Common myeloid progenitor, CD34-positive (primary cell): ENCODE data around the gene TM6SF1.
A peak's percentile ranks its signal among the peaks of the same experiment; 100 is the strongest.
"Not testable (repeated sequence)": the region's sequence is repeated elsewhere in the genome, so short reads cannot be mapped to it uniquely, and the experiment has no call there.

Source experiments
- CTCF ChIA-PET: fragments of 350-600 bp; sonication (Branson Sonifier 250); formaldehyde crosslinking; loops from one replicate; lab custom pipeline; 2021; ENCODE audit warnings: antibody characterized with exemption; lab: Charles Lee
- POLR2A ChIA-PET: fragments of 350-600 bp; sonication (Branson Sonifier 250); formaldehyde crosslinking; loops from one replicate; lab custom pipeline; 2021; ENCODE audit warnings: antibody characterized with exemption; lab: Charles Lee
- DNase-seq, 3 donors: peaks; one replicate each; pipeline versions ENCODE4 v3.0.0 to v3.0.0-alpha.2; 2013
- H3K27ac ChIP-seq, 2 experiments: 1 replicate in 1 of 2; 2 replicates in 1 of 2; pipeline ENCODE4 v1.7.0; 2013; ENCODE audit warnings: inconsistent platforms in 2 of 2, low read length in 2 of 2, mild to moderate bottlenecking in 2 of 2, low read depth in 1 of 2, moderate library complexity in 1 of 2; ENCODE audit not compliant: severe bottlenecking in 2 of 2, insufficient read depth in 1 of 2, poor library complexity in 1 of 2
- H3K27me3 ChIP-seq, 5 experiments: replicated peaks in 2 of 5; 1 replicate in 3 of 5; 2 replicates in 2 of 5; pipeline versions ENCODE4 v1.6.1 to v1.7.0; 2013; ENCODE audit warnings: low read length in 4 of 5, mild to moderate bottlenecking in 2 of 5, moderate library complexity in 2 of 5, inconsistent platforms in 1 of 5; ENCODE audit not compliant: insufficient read depth in 5 of 5, control insufficient read depth in 4 of 5
- H3K36me3 ChIP-seq, 4 experiments: 1 replicate in 2 of 4; 2 replicates in 2 of 4; pipeline versions ENCODE4 v1.6.1 to v1.7.0; 2013; ENCODE audit warnings: low read length in 3 of 4, control low read depth in 1 of 4, mild to moderate bottlenecking in 1 of 4; ENCODE audit not compliant: control insufficient read depth in 4 of 4, insufficient read depth in 4 of 4
- H3K4me1 ChIP-seq, 4 experiments: 1 replicate in 3 of 4; 2 replicates in 1 of 4; pipeline versions ENCODE4 v1.6.1 to v1.7.1; 2013; ENCODE audit warnings: low read length in 3 of 4, mild to moderate bottlenecking in 3 of 4, control low read depth in 1 of 4, inconsistent platforms in 1 of 4, moderate library complexity in 1 of 4; ENCODE audit not compliant: control insufficient read depth in 4 of 4, insufficient read depth in 4 of 4; ENCODE audit errors: control extremely low read depth in 1 of 4
- H3K4me3 ChIP-seq, 7 experiments: 1 replicate in 4 of 7; 2 replicates in 3 of 7; pipeline versions ENCODE4 v1.5.1 to v1.7.0; 2013; ENCODE audit warnings: mild to moderate bottlenecking in 7 of 7, low read length in 6 of 7, moderate library complexity in 6 of 7, inconsistent platforms in 2 of 7, low read depth in 2 of 7, control low read depth in 1 of 7; ENCODE audit not compliant: insufficient read depth in 4 of 7, control insufficient read depth in 1 of 7; ENCODE audit errors: extremely low read depth in 1 of 7
- H3K9me3 ChIP-seq, 5 experiments: 1 replicate in 4 of 5; 2 replicates in 1 of 5; pipeline versions ENCODE4 v1.6.1 to v1.7.1; 2013; ENCODE audit warnings: low read length in 4 of 5, mild to moderate bottlenecking in 2 of 5, inconsistent platforms in 1 of 5, low read depth in 1 of 5, moderate library complexity in 1 of 5; ENCODE audit not compliant: control insufficient read depth in 4 of 5, insufficient read depth in 2 of 5; ENCODE audit errors: control extremely low read depth in 1 of 5
- WGBS: methylation state at CpG from one replicate; pipeline ENCODE4 v1.1.5; 2013; ENCODE audit not compliant: insufficient coverage; 5-methylcytosine and 5-hydroxymethylcytosine counted together

The TM6SF1 gene

DNA sequence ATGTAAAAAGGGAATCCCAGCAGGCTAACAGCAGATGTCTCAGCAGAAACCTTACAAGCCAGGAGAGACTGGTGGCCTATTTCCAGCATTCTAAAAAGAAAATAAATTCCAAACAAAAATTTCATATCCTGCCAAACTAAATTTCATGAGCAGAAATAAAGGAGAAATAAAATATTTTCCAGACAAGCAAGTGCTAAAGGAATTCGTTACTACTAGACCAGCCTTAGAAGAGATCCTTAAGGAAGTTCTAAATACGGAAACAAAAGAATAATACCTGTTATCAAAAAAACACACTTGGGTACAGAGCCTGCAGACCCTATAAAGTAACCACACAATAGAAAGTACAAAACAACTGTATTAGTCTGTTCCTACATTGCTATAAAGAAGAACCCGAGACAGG, 58.8 kb downstream of the TM6SF1 start:
- POLR2A ChIA-PET: no interaction called here
- Histone ChIP-seq H3K4me3 (no peak overlapping the region), H3K9me3 (peaks cover 0 to 42% (median 10%) of the 10 kb centered on the region in 5 experiments), H3K36me3 (peaks cover 0 to 13% (median 4%) of the 10 kb centered on the region in 4 experiments), H3K27ac (no peak overlapping the region), H3K4me1 (peaks cover 0 to 17% (median 0%) of the 10 kb centered on the region in 4 experiments), H3K27me3 (no peaks in the 10 kb centered on the region)
- CTCF ChIA-PET: no interaction called here
- 80% methylated on average over 1 of the region's 3 CpGs for WGBS
- peak; percentile 5 to 34 (median 22) for DNase-seq

DNA sequence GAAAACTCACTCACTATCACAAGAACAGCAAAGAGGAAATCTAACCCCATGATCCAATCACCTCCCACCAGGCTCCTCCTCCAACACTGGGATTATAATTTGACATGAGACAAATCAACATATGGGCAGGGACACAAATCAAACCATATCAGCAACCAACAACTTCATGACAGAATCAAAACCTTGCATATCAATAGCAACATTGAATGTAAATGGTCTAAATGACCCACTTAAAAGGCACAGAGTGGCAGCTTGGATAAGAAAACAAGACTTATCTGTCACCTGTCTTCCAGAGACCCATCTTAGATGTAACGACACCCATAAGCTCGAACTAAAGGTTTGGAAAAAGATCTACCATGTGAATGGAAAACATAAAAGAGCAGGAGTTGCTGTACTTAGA, 59.4 kb downstream of the TM6SF1 start:
- 100% methylated on average over 2 of the region's 2 CpGs for WGBS

DNA sequence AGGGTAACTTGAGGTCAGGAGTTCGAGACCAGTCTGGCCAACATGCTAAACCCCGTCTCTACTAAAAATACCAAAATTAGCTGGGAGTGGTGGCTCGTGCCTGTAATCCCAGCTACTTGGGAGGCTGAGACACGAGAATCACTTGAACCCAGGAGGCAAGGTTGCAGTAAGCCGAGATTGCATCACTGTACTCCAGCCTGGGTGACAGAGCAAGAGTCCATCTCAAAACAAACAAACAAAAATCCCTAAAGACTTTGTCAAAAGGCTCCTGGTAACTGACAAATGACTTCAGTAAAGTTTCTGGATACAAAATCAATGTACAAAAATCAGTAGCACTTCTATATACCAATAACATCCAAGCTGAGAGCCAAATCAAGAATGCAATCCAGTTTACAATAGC, 62.1 kb downstream of the TM6SF1 start:
- H3K36me3 ChIP-seq, POLR2A ChIA-PET, H3K27ac ChIP-seq, H3K27me3 ChIP-seq, CTCF ChIA-PET, DNase-seq, H3K4me1 ChIP-seq, H3K4me3 ChIP-seq: not testable (repeated sequence)
- 95% methylated on average over 4 of the region's 5 CpGs for WGBS
- H3K9me3 ChIP-seq: peaks cover 0 to 39% (median 10%) of the 10 kb centered on the region in 5 experiments

More for the DNA sequence above, 59.4 kb downstream of the TM6SF1 start:
- CTCF ChIA-PET: no interaction called here
- H3K27ac ChIP-seq: no peak overlapping the region
- peaks cover 0 to 12% (median 4%) of the 10 kb centered on the region in 4 experiments for H3K36me3 ChIP-seq
- POLR2A ChIA-PET: no interaction called here
- no peaks in the 10 kb centered on the region for H3K27me3 ChIP-seq
- DNase-seq: no peak
- peaks cover 0 to 42% (median 10%) of the 10 kb centered on the region in 5 experiments for H3K9me3 ChIP-seq
- H3K4me1 ChIP-seq: peaks cover 0 to 17% (median 0%) of the 10 kb centered on the region in 4 experiments
- H3K4me3 ChIP-seq: no peak overlapping the region

DNA sequence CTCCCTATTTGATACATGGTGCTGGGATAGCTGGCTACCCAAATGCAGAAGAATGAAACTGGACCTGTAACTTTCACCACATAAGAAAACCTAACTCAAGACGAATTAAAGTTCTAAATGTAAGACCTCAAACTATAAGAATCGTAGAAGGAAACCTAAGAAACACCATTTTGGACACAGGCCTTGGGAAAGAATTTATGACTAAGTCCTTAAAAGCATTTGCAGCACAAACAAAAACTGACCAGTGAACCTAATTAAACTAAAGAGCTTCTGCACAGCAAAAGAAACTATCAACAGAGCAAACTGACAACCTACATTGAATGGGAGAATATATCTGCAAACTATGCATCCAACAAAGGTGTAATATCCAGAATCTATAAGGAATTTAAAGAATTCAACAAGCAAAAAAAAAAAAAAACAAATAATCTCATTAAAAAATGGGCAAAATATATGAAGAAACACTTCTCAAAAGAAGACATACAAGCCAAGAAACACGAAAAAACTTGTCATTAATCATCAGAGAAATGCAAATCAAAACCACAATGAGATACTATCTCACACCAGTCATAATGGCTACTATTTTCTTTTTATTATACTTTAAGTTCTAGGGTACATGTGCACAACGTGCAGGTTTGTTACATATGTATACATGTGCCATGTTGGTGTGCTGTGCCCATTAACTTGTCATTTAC, 63.2 kb downstream of the TM6SF1 start:
- 100% methylated on average over 2 of the region's 4 CpGs for WGBS
- Histone ChIP-seq H3K27me3 (no peaks in the 10 kb centered on the region), H3K27ac (no peak overlapping the region), H3K36me3 (peaks cover 0 to 3% (median under 1%) of the 10 kb centered on the region in 4 experiments), H3K4me3 (no peak overlapping the region), H3K9me3 (peaks cover 0 to 29% (median 5%) of the 10 kb centered on the region in 5 experiments), H3K4me1 (no peaks in the 10 kb centered on the region)
- ChIA-PET POLR2A (no interaction called here), CTCF (no interaction called here)
- peak in 1 of 3 donors; percentile 17 for DNase-seq

DNA sequence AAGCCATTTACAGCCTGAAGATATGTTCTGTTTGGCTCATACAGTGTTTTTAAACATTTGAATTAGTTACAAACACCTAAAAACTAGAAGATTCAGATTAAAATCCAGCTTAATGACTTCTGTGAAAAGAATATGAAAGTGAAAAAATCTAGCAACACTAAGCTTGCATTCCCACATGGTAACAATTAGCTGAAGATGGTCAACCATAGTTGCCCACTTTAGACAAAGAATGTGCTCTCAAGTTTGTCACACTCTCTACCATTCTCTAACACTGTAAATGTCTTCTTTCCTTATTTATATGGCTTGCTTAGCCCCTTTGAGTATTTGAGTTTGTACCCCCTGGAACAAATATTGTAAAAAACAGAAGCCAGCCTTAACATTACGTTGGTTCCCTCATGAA, 67.4 kb downstream of the TM6SF1 start:
- ChIA-PET CTCF (no interaction called here), POLR2A (no interaction called here)
- no peaks in the 10 kb centered on the region for H3K4me1 ChIP-seq
- H3K4me3 ChIP-seq: no peak overlapping the region
- peaks cover 0 to 3% (median under 1%) of the 10 kb centered on the region in 4 experiments for H3K36me3 ChIP-seq
- no peaks in the 10 kb centered on the region for H3K27me3 ChIP-seq
- H3K27ac ChIP-seq: no peak overlapping the region
- WGBS: no CpG with 5 or more reads among the region's 1 CpG
- no peak for DNase-seq
- H3K9me3 ChIP-seq: peaks cover 0 to 7% (median 0%) of the 10 kb centered on the region in 5 experiments

DNA sequence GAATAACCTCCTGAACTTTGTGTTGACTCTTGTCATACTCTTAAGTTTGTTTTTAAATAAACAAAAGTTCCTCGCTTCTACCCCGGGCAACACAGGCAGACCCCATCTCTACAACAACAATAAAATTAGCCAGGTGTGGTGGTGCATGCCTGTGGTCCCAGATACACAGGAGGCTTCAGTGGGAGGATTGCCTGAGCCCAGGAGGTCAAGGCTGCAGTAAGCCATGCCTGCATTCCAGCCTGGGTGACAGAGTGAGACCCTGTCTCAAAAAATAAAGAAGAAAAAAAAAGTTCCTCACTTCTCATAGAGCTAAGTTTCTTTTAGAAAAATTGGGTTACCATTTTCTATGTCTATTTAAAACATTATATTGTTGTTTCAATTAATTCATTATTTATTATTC, 70.9 kb downstream of the TM6SF1 start:
- POLR2A ChIA-PET: no interaction called here
- Histone ChIP-seq H3K4me3 (no peak overlapping the region), H3K36me3 (no peaks in the 10 kb centered on the region), H3K9me3 (no peaks in the 10 kb centered on the region), H3K27ac (no peak overlapping the region), H3K27me3 (no peaks in the 10 kb centered on the region), H3K4me1 (no peaks in the 10 kb centered on the region)
- CTCF ChIA-PET: interaction anchor here (2.1 kb wide), 1 partner anchor 11 kb away, joined by 6 read pairs; no protein-coding TSS in a partner anchor
- no CpG with 5 or more reads among the region's 2 CpGs for WGBS
- no peak for DNase-seq

DNA sequence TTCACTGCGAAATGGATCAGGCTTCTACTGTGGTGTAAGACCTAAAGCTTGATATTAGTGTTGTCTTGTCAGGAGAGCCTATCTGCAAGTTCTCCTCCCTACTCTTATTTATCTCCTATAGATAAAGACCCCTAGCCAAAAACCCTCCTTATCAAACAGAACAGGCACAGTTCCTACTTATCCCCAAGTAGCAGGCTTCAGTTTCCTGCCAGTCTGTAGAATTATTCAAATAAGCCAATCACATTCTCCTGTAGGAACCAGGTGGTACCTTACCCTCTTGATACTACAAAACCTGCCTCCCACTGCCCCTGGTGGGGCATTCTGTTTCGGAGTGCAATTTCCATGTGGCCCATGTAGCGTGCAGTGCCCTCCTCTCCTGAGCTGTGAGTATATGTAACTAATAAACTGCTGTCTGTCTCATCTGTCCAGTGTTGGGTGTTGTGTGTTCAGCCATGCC, 71.5 kb downstream of the TM6SF1 start:
- CTCF ChIA-PET: interaction anchor here (2.1 kb wide), 1 partner anchor 11 kb away, joined by 6 read pairs; no protein-coding TSS in a partner anchor
- POLR2A ChIA-PET: no interaction called here
- peak in 2 of 3 donors; percentile 44 to 65 for DNase-seq
- Histone ChIP-seq H3K4me3 (no peak overlapping the region), H3K4me1 (no peaks in the 10 kb centered on the region), H3K27ac (no peak overlapping the region), H3K36me3 (no peaks in the 10 kb centered on the region), H3K9me3 (no peaks in the 10 kb centered on the region), H3K27me3 (no peaks in the 10 kb centered on the region)
- no CpG with 5 or more reads among the region's 3 CpGs for WGBS
